ENCODE data around the gene BMPR2. TPM values are rescaled to one million over a fixed set of nuclear protein-coding genes. Genes with fewer than 3 reads are reported as not detected.

The BMPR2 gene
- polyA plus RNA-seq, 3 donors: 4.1 to 6.4 (median 4.8) TPM

DNA sequence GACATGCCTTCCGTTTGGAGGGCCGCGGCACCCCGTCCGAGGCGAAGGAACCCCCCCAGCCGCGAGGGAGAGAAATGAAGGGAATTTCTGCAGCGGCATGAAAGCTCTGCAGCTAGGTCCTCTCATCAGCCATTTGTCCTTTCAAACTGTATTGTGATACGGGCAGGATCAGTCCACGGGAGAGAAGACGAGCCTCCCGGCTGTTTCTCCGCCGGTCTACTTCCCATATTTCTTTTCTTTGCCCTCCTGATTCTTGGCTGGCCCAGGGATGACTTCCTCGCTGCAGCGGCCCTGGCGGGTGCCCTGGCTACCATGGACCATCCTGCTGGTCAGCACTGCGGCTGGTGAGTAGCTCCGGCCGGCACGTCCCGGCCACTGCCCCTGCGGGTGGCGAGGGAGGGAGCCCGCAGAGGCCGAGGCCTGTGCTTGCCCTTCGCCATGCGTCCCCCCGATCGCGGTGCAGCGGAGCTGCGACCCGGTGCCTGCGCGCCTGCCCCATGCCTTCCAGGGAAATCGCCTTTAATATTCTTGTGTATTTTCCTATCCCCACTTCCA is 1.2 kb downstream of the BMPR2 start:
- no peaks in the 10 kb centered on the region for H3K36me3 ChIP-seq (replicated peaks in 1 of 2; ENCODE audit: control insufficient read depth in 1 of 2, insufficient read depth in 2 of 2, low read length in 2 of 2)
- peak overlapping the region; percentile 96 for H2AFZ ChIP-seq (ENCODE audit: insufficient read depth, low read depth, low read length, poor library complexity, severe bottlenecking)
- under 1% methylated on average over 24 of the region's 38 CpGs for WGBS (ENCODE audit: insufficient coverage)
- H3K4me2 ChIP-seq (replicated peaks; ENCODE audit: extremely low read depth, low read length, poor library complexity, severe bottlenecking): peak overlapping the region; percentile 93
- H3K4me3 Mint-ChIP-seq: peak overlapping the region; percentile 99 to 100
- H3K9me3 ChIP-seq (replicated peaks in 1 of 2; ENCODE audit: control insufficient read depth in 1 of 2, insufficient read depth in 1 of 2, low read length in 2 of 2): no peaks in the 10 kb centered on the region
- peaks cover 55% of the 10 kb centered on the region for H4K20me1 ChIP-seq (ENCODE audit: insufficient read depth, low read length)
- H3K27ac ChIP-seq (ENCODE audit: low read depth in 1 of 2, low read length in 2 of 2): peak overlapping the region; percentile 71 to 77
- peaks cover 0 to 2% of the 10 kb centered on the region in 2 donors for H3K36me3 Mint-ChIP-seq
- H3K4me3 ChIP-seq (replicated peaks in 1 of 3; ENCODE audit: low read depth in 2 of 3, low read length in 3 of 3): peak overlapping the region; percentile 87 to 99 (median 93)
- peaks cover 4 to 24% of the 10 kb centered on the region in 2 donors for H3K27me3 ChIP-seq (ENCODE audit: control insufficient read depth in 2 of 2, insufficient read depth in 2 of 2, low read length in 2 of 2)
- peak overlapping the region; percentile 65 for H3K9ac ChIP-seq (ENCODE audit: insufficient read depth, low read length, poor library complexity, severe bottlenecking)
- peaks cover 22 to 42% of the 10 kb centered on the region in 2 donors for H3K4me1 ChIP-seq (ENCODE audit: control insufficient read depth in 1 of 2, insufficient read depth in 2 of 2, low read length in 2 of 2)
- TF ChIP-seq, protein P1, sequence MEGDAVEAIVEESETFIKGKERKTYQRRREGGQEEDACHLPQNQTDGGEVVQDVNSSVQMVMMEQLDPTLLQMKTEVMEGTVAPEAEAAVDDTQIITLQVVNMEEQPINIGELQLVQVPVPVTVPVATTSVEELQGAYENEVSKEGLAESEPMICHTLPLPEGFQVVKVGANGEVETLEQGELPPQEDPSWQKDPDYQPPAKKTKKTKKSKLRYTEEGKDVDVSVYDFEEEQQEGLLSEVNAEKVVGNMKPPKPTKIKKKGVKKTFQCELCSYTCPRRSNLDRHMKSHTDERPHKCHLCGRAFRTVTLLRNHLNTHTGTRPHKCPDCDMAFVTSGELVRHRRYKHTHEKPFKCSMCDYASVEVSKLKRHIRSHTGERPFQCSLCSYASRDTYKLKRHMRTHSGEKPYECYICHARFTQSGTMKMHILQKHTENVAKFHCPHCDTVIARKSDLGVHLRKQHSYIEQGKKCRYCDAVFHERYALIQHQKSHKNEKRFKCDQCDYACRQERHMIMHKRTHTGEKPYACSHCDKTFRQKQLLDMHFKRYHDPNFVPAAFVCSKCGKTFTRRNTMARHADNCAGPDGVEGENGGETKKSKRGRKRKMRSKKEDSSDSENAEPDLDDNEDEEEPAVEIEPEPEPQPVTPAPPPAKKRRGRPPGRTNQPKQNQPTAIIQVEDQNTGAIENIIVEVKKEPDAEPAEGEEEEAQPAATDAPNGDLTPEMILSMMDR (IDR thresholded peaks at IDR 0.05): no peak
- peaks cover 52% of the 10 kb centered on the region for H3K79me2 ChIP-seq (ENCODE audit: insufficient read depth, low read length)
- peak in 2 of 3 donors; percentile 40 to 43 for DNase-seq
- H3K9me3 Mint-ChIP-seq: peaks cover 0 to 4% (median 2%) of the 10 kb centered on the region in 7 donors
- H3K27ac Mint-ChIP-seq: peak overlapping the region; percentile 55 to 92 (median 82)
- intact Hi-C loops (cut with micrococcal nuclease): loop anchor here (5.0 to 10.0 kb wide), 3 partner anchors 112 to 638 kb away; partner anchors contain the start of genes NBEAL1 (in 1 of the 2) and NOP58 (in 1 of the 2)
- peaks cover 44% of the 10 kb centered on the region for H3K4me1 Mint-ChIP-seq
- peaks cover 12 to 44% (median 18%) of the 10 kb centered on the region in 3 donors for H3K27me3 Mint-ChIP-seq (ENCODE audit: low read depth in 3 of 3)

DNA sequence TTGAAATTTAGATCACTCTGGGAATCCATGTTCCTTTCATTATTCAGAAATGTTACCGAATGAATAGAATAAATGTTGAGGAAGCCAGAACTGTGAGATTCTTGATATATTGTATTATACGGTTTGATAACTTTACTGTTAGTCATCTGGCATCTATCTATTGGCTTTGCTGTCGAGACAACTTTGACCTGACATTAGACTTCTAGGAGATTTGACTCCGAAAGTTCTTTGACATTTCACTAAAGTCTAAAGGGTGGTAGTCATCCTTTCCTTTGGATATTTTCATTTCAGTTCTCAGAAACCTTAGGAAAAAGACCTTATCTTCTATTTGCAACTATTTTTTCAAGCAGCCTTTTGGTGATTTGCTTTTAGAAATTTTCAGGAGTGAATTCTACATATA is 1.9 kb downstream of the BMPR2 start:
- Histone ChIP-seq H3K27me3 (ENCODE audit: control insufficient read depth in 2 of 2, insufficient read depth in 2 of 2, low read length in 2 of 2) (peaks cover 4 to 24% of the 10 kb centered on the region in 2 donors), H3K27ac (ENCODE audit: low read depth in 1 of 2, low read length in 2 of 2) (no peak overlapping the region), H3K9ac (ENCODE audit: insufficient read depth, low read length, poor library complexity, severe bottlenecking) (peak overlapping the region; percentile 65), H3K4me1 (ENCODE audit: control insufficient read depth in 1 of 2, insufficient read depth in 2 of 2, low read length in 2 of 2) (peaks cover 22 to 42% of the 10 kb centered on the region in 2 donors), H3K79me2 (ENCODE audit: insufficient read depth, low read length) (peaks cover 58% of the 10 kb centered on the region), H2AFZ (ENCODE audit: insufficient read depth, low read depth, low read length, poor library complexity, severe bottlenecking) (no peak overlapping the region), H3K4me2 (replicated peaks; ENCODE audit: extremely low read depth, low read length, poor library complexity, severe bottlenecking) (peak overlapping the region; percentile 93), H4K20me1 (ENCODE audit: insufficient read depth, low read length) (peaks cover 62% of the 10 kb centered on the region), H3K36me3 (replicated peaks in 1 of 2; ENCODE audit: control insufficient read depth in 1 of 2, insufficient read depth in 2 of 2, low read length in 2 of 2) (no peaks in the 10 kb centered on the region), H3K9me3 (replicated peaks in 1 of 2; ENCODE audit: control insufficient read depth in 1 of 2, insufficient read depth in 1 of 2, low read length in 2 of 2) (no peaks in the 10 kb centered on the region), H3K4me3 (replicated peaks in 1 of 3; ENCODE audit: low read depth in 2 of 3, low read length in 3 of 3) (peak overlapping the region; percentile 87 to 99 (median 93))
- no peak for DNase-seq
- Mint-ChIP-seq H3K9me3 (peaks cover 0 to 4% (median 2%) of the 10 kb centered on the region in 7 donors), H3K36me3 (peaks cover 0 to 2% of the 10 kb centered on the region in 2 donors), H3K4me3 (peak overlapping the region; percentile 99 to 100), H3K4me1 (peaks cover 44% of the 10 kb centered on the region), H3K27me3 (ENCODE audit: low read depth in 3 of 3) (peaks cover 12 to 44% (median 18%) of the 10 kb centered on the region in 3 donors), H3K27ac (no peak overlapping the region)
- intact Hi-C loops (cut with micrococcal nuclease): loop anchor here (5.0 to 10.0 kb wide), 3 partner anchors 113 to 637 kb away; partner anchors contain the start of genes NBEAL1 (in 1 of the 2) and NOP58 (in 1 of the 2)
- TF ChIP-seq, protein P1 (IDR thresholded peaks at IDR 0.05): no peak
- no CpG with 5 or more reads among the region's 4 CpGs for WGBS (ENCODE audit: insufficient coverage)

Measured in CD14-positive monocyte (primary cell).